Measurements from ENCODE around the gene USP6NL.
A peak's percentile ranks its signal among the peaks of the same experiment; 100 is the strongest.

The USP6NL gene

GRCh38 chr10:11615396-11615795 lies 3.9 kb upstream of the USP6NL start:
- DNase-seq, result no peak

GRCh38 chr10:11612021-11613001 lies 861 bp upstream of the USP6NL start:
- DNase-seq, result no peak

GRCh38 chr10:11610826-11611247 lies 613 bp downstream of the USP6NL start:
- DNase-seq, result peak; percentile 19

GRCh38 chr10:11610166-11610825 lies 1.2 kb downstream of the USP6NL start:
- no peak for DNase-seq

GRCh38 chr10:11609492-11610093 lies 1.9 kb downstream of the USP6NL start:
- DNase-seq, result no peak

- DNase-seq, result no peak
Measured at GRCh38 chr10:11609052-11609451, 2.4 kb downstream of the USP6NL start.

- DNase-seq, result no peak
Measured at GRCh38 chr10:11608159-11609013, 3.1 kb downstream of the USP6NL start.

GRCh38 chr10:11605807-11606408 lies 5.5 kb downstream of the USP6NL start:
- no peak for DNase-seq

GRCh38 chr10:11604865-11605650 lies 6.4 kb downstream of the USP6NL start:
- no peak for DNase-seq

GRCh38 chr10:11603741-11604140 lies 7.7 kb downstream of the USP6NL start:
- DNase-seq, result no peak

GRCh38 chr10:11602919-11603523 lies 8.4 kb downstream of the USP6NL start:
- no peak for DNase-seq

- DNase-seq, result no peak
Measured at GRCh38 chr10:11602358-11602757, 9.1 kb downstream of the USP6NL start.

- DNase-seq, result no peak
Measured at GRCh38 chr10:11601670-11602069, 9.8 kb downstream of the USP6NL start.

- DNase-seq, result no peak
Measured at GRCh38 chr10:11600280-11600679, 11.2 kb downstream of the USP6NL start.

GRCh38 chr10:11598712-11599397 lies 12.6 kb downstream of the USP6NL start:
- no peak for DNase-seq

GRCh38 chr10:11597470-11597869 lies 14.0 kb downstream of the USP6NL start:
- no peak for DNase-seq

- no peak for DNase-seq
Measured at GRCh38 chr10:11595395-11595692, 16.1 kb downstream of the USP6NL start.

- no peak for DNase-seq
Measured at GRCh38 chr10:11594589-11595394, 16.7 kb downstream of the USP6NL start.

GRCh38 chr10:11593612-11594011 lies 17.8 kb downstream of the USP6NL start:
- DNase-seq, result no peak

- no peak for DNase-seq
Measured at GRCh38 chr10:11589738-11590137, 21.7 kb downstream of the USP6NL start.
